ENCODE data around the gene PTGES3L. TPM values are rescaled to one million over a fixed set of nuclear protein-coding genes. Genes with fewer than 3 reads are reported as not detected.

PTGES3L gene
- 1.3 and 2.9 TPM in 2 replicates for total RNA-seq

GRCh38 chr17:42979511-42980273 is at the start of gene PTGES3L:
PTGES3L (minus strand) TSS chr17:42980080; CDS start chr17:42980053, 27 bp downstream.

DNA sequence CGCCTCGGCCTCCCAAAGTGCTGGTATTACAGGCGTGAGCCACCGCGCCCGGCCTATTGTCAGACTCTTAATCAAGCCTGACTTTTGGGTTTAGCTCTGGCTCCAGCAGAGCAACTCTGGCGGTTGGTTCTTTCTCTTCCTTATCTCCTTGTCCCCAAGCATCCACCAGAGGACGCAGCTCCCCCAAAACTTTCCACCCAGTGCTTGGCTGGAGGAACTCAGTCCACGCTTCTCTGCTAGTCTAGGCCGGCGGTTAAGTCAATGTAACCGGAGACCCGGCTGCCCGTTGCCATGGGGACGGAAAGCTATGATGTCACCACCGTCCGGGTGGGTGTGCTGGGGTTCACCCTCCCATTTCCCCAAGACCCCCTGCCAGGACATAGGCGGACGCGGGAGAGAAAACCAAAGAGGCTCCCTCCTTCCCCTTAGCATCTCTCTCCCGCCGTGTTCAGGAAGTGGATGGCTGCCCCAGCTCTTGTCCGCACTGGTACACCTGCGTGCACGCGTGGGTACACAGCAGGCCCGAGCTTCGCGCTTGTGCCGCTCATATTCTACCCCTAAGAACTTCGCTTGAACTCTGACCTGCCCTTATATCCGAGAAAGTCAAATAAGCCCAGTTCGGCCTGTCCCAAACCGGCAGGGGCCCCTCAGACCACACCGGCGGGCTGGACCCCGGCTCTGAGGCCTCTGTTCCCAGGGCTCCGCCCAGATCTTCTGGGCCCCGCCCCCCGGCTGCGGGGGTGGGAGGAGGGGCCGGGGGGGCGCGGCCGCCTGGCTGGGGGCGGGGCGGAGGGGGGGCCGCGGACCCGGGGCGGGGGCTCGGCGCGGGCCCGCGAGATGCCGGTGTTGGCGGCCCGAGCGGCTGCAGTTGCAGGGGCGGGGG is 44.8 kb upstream of the PTGES3L start, which contains the start of gene RND2:
TSS of gene RND2 (plus strand) at position 825 of the 883 bp plus-strand sequence. CDS start 117 bp downstream, outside the sequence.

DNA sequence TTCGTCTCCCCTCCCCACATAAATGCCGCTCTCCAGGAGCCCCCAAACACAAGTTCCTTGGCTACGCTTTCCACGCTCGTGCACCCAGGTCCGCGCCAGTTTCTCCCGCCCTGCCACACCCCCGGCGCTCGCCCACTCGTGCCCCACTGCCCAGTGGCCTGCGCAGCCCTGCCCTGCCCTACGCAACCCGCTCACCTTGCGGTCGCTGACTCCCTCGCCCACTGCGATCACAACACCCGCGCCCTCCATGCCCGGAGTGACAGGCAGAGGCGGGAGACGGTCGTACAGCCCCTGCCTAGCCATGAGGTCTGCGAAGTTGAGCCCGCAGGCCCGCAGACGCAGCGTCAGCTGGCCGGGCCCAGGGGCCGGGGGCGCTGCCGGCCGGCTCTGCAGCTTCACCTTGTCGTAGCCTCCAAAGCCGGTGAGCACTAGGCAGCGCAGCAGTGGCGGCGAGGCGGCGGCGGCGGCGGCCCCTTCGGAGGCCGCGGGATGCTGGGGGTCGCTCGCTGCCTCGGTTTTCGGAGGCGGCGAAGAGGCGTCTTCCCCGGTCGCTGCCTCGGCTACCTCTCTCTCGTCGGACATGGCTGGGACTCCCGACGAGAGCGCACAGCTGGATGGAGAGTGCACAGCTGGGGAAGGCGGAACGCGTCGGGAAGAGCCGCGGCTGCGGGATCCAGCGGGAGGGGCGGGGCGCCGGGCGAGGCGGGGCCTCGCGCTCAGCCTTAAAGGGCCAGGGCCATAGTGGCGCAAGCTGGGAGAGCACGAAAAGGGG is 42.0 kb upstream of the PTGES3L start, which contains the start of gene VAT1:
TSS of gene VAT1 (minus strand) at position 645 of the 772 bp plus-strand sequence. CDS start at position 582, 63 bp downstream.

DNA sequence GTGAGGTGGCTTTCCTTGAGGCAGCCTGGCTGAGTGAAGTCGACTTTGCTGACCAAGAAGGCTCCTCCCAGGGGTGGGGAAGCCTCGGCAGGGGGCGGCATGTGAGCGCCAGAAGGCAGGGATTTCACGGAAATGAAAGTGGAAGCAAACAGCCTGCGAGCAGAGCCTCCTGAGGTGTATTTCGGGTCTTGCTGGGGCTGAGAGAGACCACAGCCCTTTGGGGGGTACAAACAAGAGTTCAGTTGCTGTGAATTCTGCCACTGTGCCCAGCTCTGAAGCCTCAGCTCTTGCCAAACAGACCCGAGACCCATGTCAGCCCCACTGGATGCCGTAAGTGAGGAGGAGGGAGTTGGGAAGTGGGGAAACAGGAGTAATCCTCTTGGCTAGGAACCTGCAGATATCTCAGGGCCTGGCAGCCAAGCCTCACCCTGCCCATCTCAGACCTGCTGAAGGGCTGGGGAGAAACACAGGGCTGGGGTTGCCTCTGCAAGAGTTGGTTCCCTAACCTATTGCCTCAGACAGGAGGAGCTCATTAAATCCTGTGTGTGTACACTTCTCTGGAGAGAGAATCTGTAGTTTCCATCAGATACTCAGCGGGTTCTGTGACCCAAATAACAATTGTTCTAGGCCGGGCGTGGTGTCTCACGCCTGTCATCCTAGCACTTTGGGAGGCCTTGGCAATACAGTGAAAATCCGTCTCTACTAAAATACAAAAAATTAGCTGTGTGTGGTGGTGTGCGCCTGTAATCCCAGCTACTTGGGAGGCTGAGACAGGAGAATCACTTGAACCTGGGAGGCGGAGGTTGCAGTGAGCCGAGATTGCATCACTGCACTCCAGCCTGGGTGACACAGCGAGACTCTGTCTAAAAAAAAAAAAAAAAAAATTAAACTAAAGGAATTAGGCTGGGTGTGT is 27.0 kb upstream of the PTGES3L start, which contains the start of gene IFI35:
TSS of gene IFI35 (plus strand) at position 146 of the 913 bp plus-strand sequence. CDS start at position 310, 164 bp downstream.

DNA sequence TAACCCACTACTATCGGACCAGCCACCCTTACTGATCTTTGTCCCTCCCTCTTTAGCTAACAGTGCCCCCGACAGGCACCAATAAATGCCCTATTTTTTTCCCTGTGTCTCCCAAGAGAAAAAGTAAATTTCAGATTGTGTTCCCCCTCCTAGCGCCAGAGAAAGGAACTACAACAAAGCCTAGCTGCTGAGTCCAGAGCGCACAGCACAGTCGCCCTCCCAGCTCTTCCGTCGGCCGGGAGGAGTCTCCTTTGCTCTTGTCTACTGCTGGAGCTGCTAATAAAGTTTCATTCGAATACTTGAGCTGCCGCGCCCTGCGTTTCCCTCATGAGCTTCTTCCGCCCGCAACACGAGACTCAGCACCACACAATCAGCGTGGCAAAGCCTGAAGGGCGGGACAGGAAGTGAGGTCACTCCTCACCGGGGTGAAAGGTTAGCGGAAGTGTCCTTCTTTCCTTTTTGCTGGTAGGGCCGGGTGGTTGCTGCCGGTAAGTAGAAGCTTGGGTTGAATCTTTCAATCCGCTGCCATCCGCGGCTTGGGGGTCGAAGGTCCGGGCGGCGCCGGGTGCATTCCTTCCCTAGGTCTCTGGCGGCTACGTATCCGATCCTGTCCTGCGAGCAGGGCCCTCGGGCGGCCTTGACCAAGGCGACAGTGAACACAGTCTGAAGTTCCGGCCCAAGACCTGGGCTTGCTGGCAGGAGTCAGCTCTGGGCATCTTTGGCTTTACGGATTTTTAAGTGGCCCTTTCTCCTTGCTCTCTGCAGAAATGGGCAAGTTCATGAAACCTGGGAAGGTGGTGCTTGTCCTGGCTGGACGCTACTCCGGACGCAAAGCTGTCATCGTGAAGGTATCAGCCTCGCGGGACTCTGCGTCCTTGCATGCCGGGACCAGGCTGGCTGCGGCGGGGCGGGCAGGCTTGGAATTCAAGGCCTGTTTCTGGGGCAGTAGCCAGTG is 18.4 kb upstream of the PTGES3L start, which contains the start of gene RPL27:
TSS of gene RPL27 (plus strand) at position 436 of the 955 bp plus-strand sequence. CDS start at position 768, 332 bp downstream.

GRCh38 chr17:42980274-42980765 is 440 bp upstream of the PTGES3L start, which contains the start of gene RUNDC1:
RUNDC1 (plus strand) TSS chr17:42980565; CDS start chr17:42980577, 12 bp downstream.

GRCh38 chr17:42964161-42964932 is 15.5 kb downstream of the PTGES3L start, which contains the start of gene AARSD1:
AARSD1 (minus strand) TSS chr17:42964454; CDS start chr17:42964440, 14 bp downstream.

Other genes with a start within 250 kb of the PTGES3L start
- gene EZH1, start 235.0 kb downstream of the PTGES3L start, total RNA-seq = 5.2 and 15.0 TPM in 2 replicates
- 5.1 TPM in 2 replicates for gene RAMP2, start 218.9 kb downstream of the PTGES3L start, total RNA-seq
- 123 and 129 TPM in 2 replicates for gene VPS25, start 206.6 kb downstream of the PTGES3L start, total RNA-seq
- 4.8 and 6.7 TPM in 2 replicates for gene WNK4, start 199.5 kb downstream of the PTGES3L start, total RNA-seq
- gene COA3, start 181.4 kb downstream of the PTGES3L start, total RNA-seq = 73.0 and 80.6 TPM in 2 replicates
- not detected in 2 replicates for gene CNTD1, start 181.2 kb downstream of the PTGES3L start, total RNA-seq
- 103 and 170 TPM in 2 replicates for gene BECN1, start 155.8 kb downstream of the PTGES3L start, total RNA-seq
- 77.8 and 137 TPM in 2 replicates for gene PSME3, start 146.7 kb downstream of the PTGES3L start, total RNA-seq
- 0.65 and 0.89 TPM in 2 replicates for gene AOC2, start 135.5 kb downstream of the PTGES3L start, total RNA-seq
- 0.38 TPM in 1 of 2 replicates, not detected in the other for gene AOC3, start 128.9 kb downstream of the PTGES3L start, total RNA-seq
- gene G6PC1, start 79.3 kb downstream of the PTGES3L start, total RNA-seq = not detected in 2 replicates
- gene AARSD1, start 15.6 kb downstream of the PTGES3L start, total RNA-seq = 22.8 and 30.0 TPM in 2 replicates
- 6.4 and 9.0 TPM in 2 replicates for gene RUNDC1, start 485 bp upstream of the PTGES3L start, total RNA-seq
- gene RPL27, start 18.3 kb upstream of the PTGES3L start, total RNA-seq = 1,263 and 1,290 TPM in 2 replicates
- gene IFI35, start 26.7 kb upstream of the PTGES3L start, total RNA-seq = 14.8 and 42.2 TPM in 2 replicates
- gene VAT1, start 42.3 kb upstream of the PTGES3L start, total RNA-seq = 162 and 328 TPM in 2 replicates
- 0.33 and 1.0 TPM in 2 replicates for gene RND2, start 45.2 kb upstream of the PTGES3L start, total RNA-seq
- 4.8 and 25.1 TPM in 2 replicates for gene BRCA1, start 145.3 kb upstream of the PTGES3L start, total RNA-seq
- gene NBR1, start 191.1 kb upstream of the PTGES3L start, total RNA-seq = 31.0 and 53.1 TPM in 2 replicates
- 3.7 and 6.3 TPM in 2 replicates for gene TMEM106A, start 231.8 kb upstream of the PTGES3L start, total RNA-seq
- not detected in 2 replicates for gene CCDC200, start 248.5 kb upstream of the PTGES3L start, total RNA-seq